ENCODE measurements around the gene TNFSF10. TPM values are rescaled to one million over a fixed set of nuclear protein-coding genes. Genes with fewer than 3 reads are reported as not detected.
A peak's percentile ranks its signal among the peaks of the same experiment; 100 is the strongest.
"Not testable (repeated sequence)": the region's sequence is repeated elsewhere in the genome, so short reads cannot be mapped to it uniquely, and the experiment has no call there.

The TNFSF10 gene
- 100 to 1,000 TPM in 3 of 4 donors, 10 to 100 TPM in 1; 52.0 to 229 (median 123) TPM for total RNA-seq

GRCh38 chr3:172522871-172523818 is at the start of gene TNFSF10:
TNFSF10 (minus strand) TSS chr3:172523430; CDS start chr3:172523384, 46 bp downstream.
- DNase-seq = peak; percentile 81 to 93 (median 89)
- H3K4me1 ChIP-seq = peaks cover 0 to 32% (median 4%) of the 10 kb centered on the region in 4 donors
- no peaks in the 10 kb centered on the region for H3K9me3 ChIP-seq
- H3K27me3 ChIP-seq = no peaks in the 10 kb centered on the region
- TF ChIP-seq POLR2A (IDR thresholded peaks at IDR 0.05) = peak; percentile 95 to 98
- no peak for TF ChIP-seq CTCF (IDR thresholded peaks at IDR 0.05)
- H3K36me3 ChIP-seq = no peaks in the 10 kb centered on the region
- H3K27ac ChIP-seq = peak within 1 kb of the TSS; percentile 73 to 95 (median 88)
- peak within 1 kb of the TSS; percentile 38 to 86 (median 56) for H3K4me3 ChIP-seq

GRCh38 chr3:172569128-172570008 is 46.1 kb upstream of the TNFSF10 start:
- Histone ChIP-seq H3K36me3 (no peaks in the 10 kb centered on the region), H3K27ac (no peak overlapping the region), H3K4me1 (no peaks in the 10 kb centered on the region), H3K4me3 (no peak overlapping the region), H3K9me3 (no peaks in the 10 kb centered on the region), H3K27me3 (no peaks in the 10 kb centered on the region)
- TF ChIP-seq CTCF (IDR thresholded peaks at IDR 0.05) (no peak), POLR2A (IDR thresholded peaks at IDR 0.05) (no peak)
- no peak for DNase-seq

GRCh38 chr3:172568701-172569100 is 45.5 kb upstream of the TNFSF10 start:
- DNase-seq = no peak
- H3K4me1 ChIP-seq = peaks cover 0 to 6% (median 0%) of the 10 kb centered on the region in 4 donors
- no peaks in the 10 kb centered on the region for H3K36me3 ChIP-seq
- H3K9me3 ChIP-seq = no peaks in the 10 kb centered on the region
- H3K4me3 ChIP-seq = no peak overlapping the region
- TF ChIP-seq CTCF (IDR thresholded peaks at IDR 0.05) = no peak
- no peak for TF ChIP-seq POLR2A (IDR thresholded peaks at IDR 0.05)
- H3K27ac ChIP-seq = no peak overlapping the region
- no peaks in the 10 kb centered on the region for H3K27me3 ChIP-seq

- not testable (repeated sequence) for H3K27ac ChIP-seq, H3K4me3 ChIP-seq, DNase-seq, H3K27me3 ChIP-seq, H3K9me3 ChIP-seq, H3K36me3 ChIP-seq
- H3K4me1 ChIP-seq = peaks cover 0 to 23% (median 4%) of the 10 kb centered on the region in 4 donors
These were observed 43.6 kb upstream of the TNFSF10 start for GRCh38 chr3:172566785-172567184.

GRCh38 chr3:172564499-172564898 is 41.3 kb upstream of the TNFSF10 start:
- no peak for DNase-seq
- H3K27ac ChIP-seq = no peak overlapping the region
- H3K4me1 ChIP-seq = peaks cover 0 to 23% (median 4%) of the 10 kb centered on the region in 4 donors
- H3K27me3 ChIP-seq = no peaks in the 10 kb centered on the region
- no peaks in the 10 kb centered on the region for H3K9me3 ChIP-seq
- TF ChIP-seq CTCF (IDR thresholded peaks at IDR 0.05) (no peak), POLR2A (IDR thresholded peaks at IDR 0.05) (no peak)
- no peak overlapping the region for H3K4me3 ChIP-seq
- H3K36me3 ChIP-seq = no peaks in the 10 kb centered on the region
